HG03159 (cell line): Measurements from ENCODE around the gene SFXN3.
A peak's percentile ranks its signal among the peaks of the same experiment; 100 is the strongest.

Experiments
- ATAC-seq: cut with Tn5 transposase; IDR thresholded peaks from one replicate; pipeline ENCODE4 v1.9.1; 2021; ENCODE audit warnings: mild to moderate bottlenecking, moderate library complexity; ENCODE audit not compliant: unreplicated experiment

SFXN3 gene

GRCh38 chr10:101054876-101055275, 23.8 kb downstream of the SFXN3 start:
- ATAC-seq, result no peak

- no peak for ATAC-seq
Observed at GRCh38 chr10:101055411-101055810, 24.4 kb downstream of the SFXN3 start.

GRCh38 chr10:101056365-101057151, 25.5 kb downstream of the SFXN3 start:
- ATAC-seq, result no peak

- peak; percentile 37 for ATAC-seq
Observed at GRCh38 chr10:101060036-101060950, 29.3 kb downstream of the SFXN3 start.

GRCh38 chr10:101060951-101061623, 30.1 kb downstream of the SFXN3 start:
- peak; percentile 48 for ATAC-seq

GRCh38 chr10:101061624-101062231, 30.7 kb downstream of the SFXN3 start, which contains the start of gene KAZALD1:
Gene KAZALD1, plus strand, starts transcription at chr10:101061989. Its CDS starts 604 bp downstream, at chr10:101062593.
- no peak for ATAC-seq

- no peak for ATAC-seq
Observed at GRCh38 chr10:101062232-101063049, 31.4 kb downstream of the SFXN3 start.

- ATAC-seq, result no peak
Observed at GRCh38 chr10:101063050-101063525, 32.1 kb downstream of the SFXN3 start.

GRCh38 chr10:101063548-101064414, 32.7 kb downstream of the SFXN3 start:
- no peak for ATAC-seq

- no peak for ATAC-seq
Observed at GRCh38 chr10:101064415-101065030, 33.5 kb downstream of the SFXN3 start.

- no peak for ATAC-seq
Observed at GRCh38 chr10:101065481-101066145, 34.6 kb downstream of the SFXN3 start.

GRCh38 chr10:101066146-101066895, 35.3 kb downstream of the SFXN3 start:
- no peak for ATAC-seq

GRCh38 chr10:101066896-101067355, 35.9 kb downstream of the SFXN3 start:
- no peak for ATAC-seq

- ATAC-seq, result no peak
Observed at GRCh38 chr10:101067356-101068083, 36.5 kb downstream of the SFXN3 start.

- ATAC-seq, result no peak
Observed at GRCh38 chr10:101069441-101069840, 38.4 kb downstream of the SFXN3 start.

- ATAC-seq, result no peak
Observed at GRCh38 chr10:101070098-101070497, 39.1 kb downstream of the SFXN3 start.
